Measurements from ENCODE around the gene TMEM259.
A peak's percentile ranks its signal among the peaks of the same experiment; 100 is the strongest.

Gene TMEM259

DNA sequence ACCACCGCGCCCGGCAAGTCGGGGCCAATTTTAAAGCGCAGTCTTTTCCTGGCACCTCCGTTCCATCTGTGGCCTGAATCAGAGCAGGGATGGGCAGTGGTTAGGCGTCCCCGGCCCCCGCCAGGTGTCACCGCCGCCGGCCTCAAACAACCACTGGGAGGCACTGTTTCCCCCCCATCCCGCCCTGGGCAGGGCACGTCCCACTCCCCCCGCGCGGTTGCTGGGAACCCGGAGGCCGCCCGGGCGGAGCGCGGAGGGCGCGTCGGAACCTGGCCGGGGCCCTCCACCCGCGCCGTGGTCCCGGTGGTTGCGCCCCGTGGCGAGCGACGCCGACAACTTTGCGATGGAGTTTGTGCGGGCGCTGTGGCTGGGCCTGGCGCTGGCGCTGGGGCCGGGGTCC lies 20.8 kb downstream of the TMEM259 start, which contains the start of gene GRIN3B:
Gene GRIN3B, plus strand, starts transcription at position 325 of the 400 bp plus-strand sequence. Its CDS starts 19 bp downstream, at position 344.
- TF ChIP-seq YY1 (IDR thresholded peaks at IDR 0.05; ENCODE audit: low read depth) (no peak), RAD21 (IDR thresholded peaks at IDR 0.05; ENCODE audit: low read depth) (peak; percentile 45)
- TF ChIP-seq, protein P1, sequence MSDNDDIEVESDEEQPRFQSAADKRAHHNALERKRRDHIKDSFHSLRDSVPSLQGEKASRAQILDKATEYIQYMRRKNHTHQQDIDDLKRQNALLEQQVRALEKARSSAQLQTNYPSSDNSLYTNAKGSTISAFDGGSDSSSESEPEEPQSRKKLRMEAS (IDR thresholded peaks at IDR 0.05), result peak; percentile 32; the same call in 1 of the 2 replicates

DNA sequence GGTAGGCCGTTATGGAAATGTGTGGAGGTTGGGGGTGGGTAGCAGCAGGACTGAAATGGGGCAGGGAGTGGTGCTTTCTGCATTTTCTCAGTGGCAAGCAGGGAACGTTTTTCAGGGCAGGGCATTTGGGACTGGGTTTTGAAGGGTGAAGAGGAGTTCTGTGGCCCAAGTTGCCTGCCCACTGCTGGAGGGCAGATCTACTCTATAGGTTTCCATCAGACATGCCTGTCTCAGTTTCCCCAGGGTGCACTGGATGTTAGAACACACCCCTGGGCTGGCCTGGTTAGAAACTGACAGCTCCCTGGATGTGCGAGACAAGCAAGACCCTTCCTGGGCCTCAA lies 21.6 kb downstream of the TMEM259 start:
- TF ChIP-seq TCF12 (IDR thresholded peaks at IDR 0.05; ENCODE audit: low read depth), result no peak
- TF ChIP-seq NFIC (IDR thresholded peaks at IDR 0.05), result no peak
- TF ChIP-seq FOXM1 (IDR thresholded peaks at IDR 0.05; ENCODE audit: borderline replicate concordance, low read depth), result no peak
- TF ChIP-seq YY1 (IDR thresholded peaks at IDR 0.05; ENCODE audit: low read depth), result no peak
- TF ChIP-seq TAF1 (IDR thresholded peaks at IDR 0.05; ENCODE audit: low read depth), result no peak
- no peak for TF ChIP-seq RAD21 (IDR thresholded peaks at IDR 0.05; ENCODE audit: low read depth)
- TF ChIP-seq EGR1 (IDR thresholded peaks at IDR 0.05), result no peak
- TF ChIP-seq CREB1 (IDR thresholded peaks at IDR 0.05; ENCODE audit: low read depth), result no peak
- TF ChIP-seq, protein P2, sequence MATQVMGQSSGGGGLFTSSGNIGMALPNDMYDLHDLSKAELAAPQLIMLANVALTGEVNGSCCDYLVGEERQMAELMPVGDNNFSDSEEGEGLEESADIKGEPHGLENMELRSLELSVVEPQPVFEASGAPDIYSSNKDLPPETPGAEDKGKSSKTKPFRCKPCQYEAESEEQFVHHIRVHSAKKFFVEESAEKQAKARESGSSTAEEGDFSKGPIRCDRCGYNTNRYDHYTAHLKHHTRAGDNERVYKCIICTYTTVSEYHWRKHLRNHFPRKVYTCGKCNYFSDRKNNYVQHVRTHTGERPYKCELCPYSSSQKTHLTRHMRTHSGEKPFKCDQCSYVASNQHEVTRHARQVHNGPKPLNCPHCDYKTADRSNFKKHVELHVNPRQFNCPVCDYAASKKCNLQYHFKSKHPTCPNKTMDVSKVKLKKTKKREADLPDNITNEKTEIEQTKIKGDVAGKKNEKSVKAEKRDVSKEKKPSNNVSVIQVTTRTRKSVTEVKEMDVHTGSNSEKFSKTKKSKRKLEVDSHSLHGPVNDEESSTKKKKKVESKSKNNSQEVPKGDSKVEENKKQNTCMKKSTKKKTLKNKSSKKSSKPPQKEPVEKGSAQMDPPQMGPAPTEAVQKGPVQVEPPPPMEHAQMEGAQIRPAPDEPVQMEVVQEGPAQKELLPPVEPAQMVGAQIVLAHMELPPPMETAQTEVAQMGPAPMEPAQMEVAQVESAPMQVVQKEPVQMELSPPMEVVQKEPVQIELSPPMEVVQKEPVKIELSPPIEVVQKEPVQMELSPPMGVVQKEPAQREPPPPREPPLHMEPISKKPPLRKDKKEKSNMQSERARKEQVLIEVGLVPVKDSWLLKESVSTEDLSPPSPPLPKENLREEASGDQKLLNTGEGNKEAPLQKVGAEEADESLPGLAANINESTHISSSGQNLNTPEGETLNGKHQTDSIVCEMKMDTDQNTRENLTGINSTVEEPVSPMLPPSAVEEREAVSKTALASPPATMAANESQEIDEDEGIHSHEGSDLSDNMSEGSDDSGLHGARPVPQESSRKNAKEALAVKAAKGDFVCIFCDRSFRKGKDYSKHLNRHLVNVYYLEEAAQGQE (IDR thresholded peaks at IDR 0.05; ENCODE audit: low read depth), result no peak
- TF ChIP-seq, protein P1 (IDR thresholded peaks at IDR 0.05), result no peak
- TF ChIP-seq, protein P3, sequence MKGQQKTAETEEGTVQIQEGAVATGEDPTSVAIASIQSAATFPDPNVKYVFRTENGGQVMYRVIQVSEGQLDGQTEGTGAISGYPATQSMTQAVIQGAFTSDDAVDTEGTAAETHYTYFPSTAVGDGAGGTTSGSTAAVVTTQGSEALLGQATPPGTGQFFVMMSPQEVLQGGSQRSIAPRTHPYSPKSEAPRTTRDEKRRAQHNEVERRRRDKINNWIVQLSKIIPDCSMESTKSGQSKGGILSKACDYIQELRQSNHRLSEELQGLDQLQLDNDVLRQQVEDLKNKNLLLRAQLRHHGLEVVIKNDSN (IDR thresholded peaks at IDR 0.05), result no peak
- no peak for TF ChIP-seq ZBTB7A (IDR thresholded peaks at IDR 0.05; ENCODE audit: low read depth)
- no peak for TF ChIP-seq EP300 (IDR thresholded peaks at IDR 0.05; ENCODE audit: borderline replicate concordance)
- TF ChIP-seq CEBPB (IDR thresholded peaks at IDR 0.05), result no peak
- TF ChIP-seq TEAD4 (IDR thresholded peaks at IDR 0.05), result no peak

DNA sequence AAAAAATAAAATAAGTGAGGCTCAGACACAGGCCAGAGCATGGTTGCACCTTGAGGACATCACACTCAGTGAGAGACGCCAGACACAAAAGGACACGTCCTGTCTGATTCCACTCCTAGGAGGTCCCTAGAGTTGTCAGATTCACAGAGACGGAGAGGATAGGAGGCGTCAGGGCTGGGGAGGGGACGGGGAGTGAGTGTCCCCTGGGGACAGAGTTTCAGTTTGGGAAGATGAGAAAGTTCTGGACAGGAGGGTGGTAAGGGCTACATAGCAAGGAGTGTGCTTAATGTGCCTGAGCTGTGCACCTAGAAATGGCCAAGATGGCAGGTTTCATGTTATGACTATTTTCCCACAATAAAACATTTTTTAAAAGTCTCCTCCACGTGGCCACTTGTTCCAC lies 22.9 kb downstream of the TMEM259 start:
- no peak for TF ChIP-seq EGR1 (IDR thresholded peaks at IDR 0.05)
- TF ChIP-seq TEAD4 (IDR thresholded peaks at IDR 0.05), result no peak
- TF ChIP-seq CREB1 (IDR thresholded peaks at IDR 0.05; ENCODE audit: low read depth), result no peak
- no peak for TF ChIP-seq TCF12 (IDR thresholded peaks at IDR 0.05; ENCODE audit: low read depth)
- no peak for TF ChIP-seq YY1 (IDR thresholded peaks at IDR 0.05; ENCODE audit: low read depth)
- no peak for TF ChIP-seq RAD21 (IDR thresholded peaks at IDR 0.05; ENCODE audit: low read depth)
- TF ChIP-seq, protein P2 (IDR thresholded peaks at IDR 0.05; ENCODE audit: low read depth), result no peak
- TF ChIP-seq ZBTB7A (IDR thresholded peaks at IDR 0.05; ENCODE audit: low read depth), result no peak

DNA sequence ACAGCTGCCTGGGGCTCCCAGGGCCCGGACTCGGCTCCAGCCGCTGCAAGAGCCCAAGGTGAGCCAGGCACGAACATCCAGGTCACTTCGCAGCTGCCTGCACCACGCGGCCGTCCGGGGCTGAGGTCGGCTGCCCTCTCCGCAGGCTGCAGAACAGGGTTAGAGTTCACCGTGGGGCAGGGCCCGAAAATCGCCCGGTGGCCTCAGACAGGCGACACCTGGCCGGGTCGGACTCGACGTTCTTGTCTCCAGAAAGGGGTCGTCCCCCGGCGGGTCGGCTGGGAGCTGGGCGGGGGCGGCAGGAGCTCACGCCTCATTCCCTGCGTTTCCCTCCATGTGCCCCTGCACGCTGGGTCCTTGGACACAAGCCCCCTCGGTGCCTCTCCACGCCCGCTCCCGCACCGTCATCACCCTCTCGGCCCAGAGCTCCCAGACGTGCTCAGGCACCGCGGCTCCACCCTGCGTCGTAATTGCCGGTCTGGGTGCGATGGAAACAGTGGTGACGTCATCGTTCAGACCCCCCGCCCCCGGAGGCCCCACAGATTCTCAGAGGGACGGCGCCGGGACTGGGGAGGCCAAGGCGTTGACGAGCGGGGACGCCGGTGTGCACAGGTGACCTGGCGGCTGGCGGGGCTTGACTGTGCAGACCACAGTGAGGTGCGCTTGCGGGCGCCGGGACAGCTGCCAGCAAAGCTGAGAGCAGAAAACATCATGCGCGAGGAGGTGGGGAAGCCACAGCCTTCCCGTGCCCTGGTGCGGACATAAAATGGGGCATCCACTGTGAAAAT lies 24.7 kb downstream of the TMEM259 start:
- TF ChIP-seq RAD21 (IDR thresholded peaks at IDR 0.05; ENCODE audit: low read depth) (no peak), EP300 (IDR thresholded peaks at IDR 0.05; ENCODE audit: borderline replicate concordance) (no peak), FOXM1 (IDR thresholded peaks at IDR 0.05; ENCODE audit: borderline replicate concordance, low read depth) (no peak), NFIC (IDR thresholded peaks at IDR 0.05) (no peak; the same call in 1 of the 2 replicates), TAF1 (IDR thresholded peaks at IDR 0.05; ENCODE audit: low read depth) (no peak), YY1 (IDR thresholded peaks at IDR 0.05; ENCODE audit: low read depth) (no peak), TCF12 (IDR thresholded peaks at IDR 0.05; ENCODE audit: low read depth) (no peak), EGR1 (IDR thresholded peaks at IDR 0.05) (no peak), ZBTB7A (IDR thresholded peaks at IDR 0.05; ENCODE audit: low read depth) (no peak), TEAD4 (IDR thresholded peaks at IDR 0.05) (no peak), CEBPB (IDR thresholded peaks at IDR 0.05) (no peak), CREB1 (IDR thresholded peaks at IDR 0.05; ENCODE audit: low read depth) (no peak)
- TF ChIP-seq, protein P2 (IDR thresholded peaks at IDR 0.05; ENCODE audit: low read depth), result no peak
- TF ChIP-seq, protein P3 (IDR thresholded peaks at IDR 0.05), result no peak
- TF ChIP-seq, protein P1 (IDR thresholded peaks at IDR 0.05), result no peak

All from Ishikawa (cell line).